Stimulated activated CD8-positive, alpha-beta memory T cell treated with anti-CD3 and anti-CD28 coated beads, Interleukin-7, amount 100 ng/mL, for 24 hours (primary cell): ENCODE data around the gene MTMR3.

Experiments used
- DNase-seq: peaks from one replicate; pipeline ENCODE4 v3.0.0-alpha.2; 2020; ENCODE audit warnings: low read depth

The MTMR3 gene

GRCh38 chr22:29870574-29870973 is 12.4 kb upstream of the MTMR3 start:
- no peak for DNase-seq

- DNase-seq: no peak
Measured at GRCh38 chr22:29871684-29872083, 11.3 kb upstream of the MTMR3 start.

- no peak for DNase-seq
Measured at GRCh38 chr22:29872144-29872893, 10.7 kb upstream of the MTMR3 start.

- DNase-seq: no peak
Measured at GRCh38 chr22:29872989-29873388, 10.0 kb upstream of the MTMR3 start.

GRCh38 chr22:29873943-29874342 is 9.0 kb upstream of the MTMR3 start:
- no peak for DNase-seq

- no peak for DNase-seq
Measured at GRCh38 chr22:29877620-29878019, 5.4 kb upstream of the MTMR3 start.

GRCh38 chr22:29879753-29880152 is 3.2 kb upstream of the MTMR3 start:
- DNase-seq: no peak

- no peak for DNase-seq
Measured at GRCh38 chr22:29882716-29883044, 294 bp upstream of the MTMR3 start.

GRCh38 chr22:29883775-29884097 is 762 bp downstream of the MTMR3 start:
- no peak for DNase-seq

- no peak for DNase-seq
Measured at GRCh38 chr22:29885610-29886009, 2.6 kb downstream of the MTMR3 start.

- DNase-seq: no peak
Measured at GRCh38 chr22:29886596-29886995, 3.6 kb downstream of the MTMR3 start.

- DNase-seq: no peak
Measured at GRCh38 chr22:29887358-29887757, 4.4 kb downstream of the MTMR3 start.

GRCh38 chr22:29890760-29891159 is 7.8 kb downstream of the MTMR3 start:
- no peak for DNase-seq

- DNase-seq: no peak
Measured at GRCh38 chr22:29892315-29893156, 9.6 kb downstream of the MTMR3 start.

GRCh38 chr22:29901354-29901753 is 18.4 kb downstream of the MTMR3 start:
- no peak for DNase-seq

- DNase-seq: no peak
Measured at GRCh38 chr22:29903371-29903770, 20.4 kb downstream of the MTMR3 start.

- no peak for DNase-seq
Measured at GRCh38 chr22:29904020-29904419, 21.0 kb downstream of the MTMR3 start.

- no peak for DNase-seq
Measured at GRCh38 chr22:29907753-29908515, 25.0 kb downstream of the MTMR3 start.

GRCh38 chr22:29912141-29912540 is 29.2 kb downstream of the MTMR3 start:
- no peak for DNase-seq

GRCh38 chr22:29912605-29913398 is 29.8 kb downstream of the MTMR3 start:
- DNase-seq: no peak

- no peak for DNase-seq
Measured at GRCh38 chr22:29914165-29914564, 31.2 kb downstream of the MTMR3 start.

- no peak for DNase-seq
Measured at GRCh38 chr22:29914991-29915533, 32.1 kb downstream of the MTMR3 start.
